K562 (cell line): ENCODE results near the gene OR5AR1. TPM values are rescaled to one million over a fixed set of nuclear protein-coding genes. Genes with fewer than 3 reads are reported as not detected.

ENCODE experiments used
- ATAC-seq: fragments of 200-7000 bp; cut with Tn5 transposase; 3 replicates; pipeline ENCODE4 v1.9.1; 2020; ENCODE audit warnings: moderate library complexity
- BruUV-seq: library from RNA; stranded (reverse); fragments of 400-500 nt; replicated peaks from 2 replicates; lab custom pipeline; 2021; lab: Mats Ljungman, UMichigan
- CTCF ChIA-PET: fragments of 300-600 bp; formaldehyde crosslinking; extraction: SDS; loops from one replicate; lab custom pipeline; 2021; ENCODE audit warnings: low intra/inter-chr PET ratio; lab: Yijun Ruan, JAX
- POLR2A ChIA-PET: fragments of 300-600, 350-650 bp; sonication (Branson Sonifier 250); formaldehyde crosslinking; extraction: SDS; loops from one replicate; lab custom pipeline; 2021; ENCODE audit warnings: antibody characterized with exemption, inconsistent platforms; lab: Yijun Ruan, JAX
- DNase-seq, 4 experiments: peaks; one replicate each; pipeline versions ENCODE4 v3.0.0 to v3.0.0-alpha.2; 2011 to 2018; ENCODE audit warnings: low spot score in 3 of 4, mixed read lengths in 3 of 4; ENCODE audit errors: extremely low read depth in 1 of 4
- FAIRE-seq: peaks from 2 replicates; lab custom pipeline; 2011; peaks lifted over from hg19 to GRCh38; lab: Jason Lieb, UNC
- H2AFZ ChIP-seq: 2 replicates; pipeline ENCODE4 v1.6.0; 2011; ENCODE audit warnings: low read depth, low read length, control low read depth, inconsistent platforms
- H3K27ac ChIP-seq: fragments of 200-600 bp; 3 replicates; pipeline ENCODE4 v1.8.0; 2011; ENCODE audit warnings: low read depth, mild to moderate bottlenecking, control low read depth, inconsistent platforms, low read length, moderate library complexity, mixed read lengths; ENCODE audit errors: extremely low read depth
- H3K27me3 ChIP-seq, 2 experiments: fragments of 300-600 bp in 1 of 2; 2 replicates in 1 of 2; 3 replicates in 1 of 2; pipeline versions ENCODE4 v1.6.0 to v1.8.0; 2011; ENCODE audit warnings: inconsistent platforms in 2 of 2, low read length in 2 of 2, mild to moderate bottlenecking in 1 of 2, mixed read lengths in 1 of 2, moderate library complexity in 1 of 2; ENCODE audit not compliant: control insufficient read depth in 2 of 2, insufficient read depth in 2 of 2
- H3K36me3 ChIP-seq: fragments of 300-600 bp; 3 replicates; pipeline ENCODE4 v1.8.0; 2011; ENCODE audit warnings: mild to moderate bottlenecking, low read length, inconsistent platforms; ENCODE audit not compliant: control insufficient read depth, insufficient read depth
- H3K4me1 ChIP-seq, 2 experiments: fragments of 200-600 bp in 1 of 2; replicated peaks in 1 of 2; 2 replicates in 1 of 2; 3 replicates in 1 of 2; pipeline versions ENCODE4 v1.5.1 to v1.8.0; 2011; ENCODE audit warnings: inconsistent platforms in 2 of 2, low read length in 2 of 2, mild to moderate bottlenecking in 1 of 2, mixed read lengths in 1 of 2, moderate library complexity in 1 of 2; ENCODE audit not compliant: control insufficient read depth in 2 of 2, insufficient read depth in 2 of 2
- H3K4me2 ChIP-seq: 2 replicates; pipeline ENCODE4 v1.6.1; 2011; ENCODE audit warnings: low read length, control low read depth, inconsistent platforms, mixed read lengths; ENCODE audit not compliant: insufficient read depth
- H3K4me3 ChIP-seq: fragments of 200-600 bp; sonication (generic), shearing (Covaris generic); 2 replicates; pipeline ENCODE4 v1.5.1; 2016; ENCODE audit warnings: control low read depth, inconsistent platforms
- H3K79me2 ChIP-seq: fragments of 200-600 bp; 3 replicates; pipeline ENCODE4 v1.8.0; 2011; ENCODE audit warnings: low read length, inconsistent platforms; ENCODE audit not compliant: control insufficient read depth, insufficient read depth
- H3K9ac ChIP-seq, 2 experiments: 2 replicates each; pipeline versions ENCODE4 v1.6.0 to v1.6.1; 2011; ENCODE audit warnings: low read depth in 2 of 2, low read length in 2 of 2, control low read depth in 1 of 2, inconsistent platforms in 1 of 2, mild to moderate bottlenecking in 1 of 2, mixed read lengths in 1 of 2; ENCODE audit not compliant: insufficient read depth in 1 of 2
- H3K9me1 ChIP-seq: one replicate; pipeline ENCODE4 v1.6.0; 2011; ENCODE audit warnings: inconsistent platforms, mild to moderate bottlenecking, low read length, moderate library complexity; ENCODE audit not compliant: control insufficient read depth, insufficient read depth
- H3K9me3 ChIP-seq: replicated peaks from 2 replicates; pipeline ENCODE4 v1.5.1; 2011; ENCODE audit warnings: low read depth, low read length, inconsistent platforms; ENCODE audit not compliant: control insufficient read depth, insufficient read depth
- H4K20me1 ChIP-seq: replicated peaks from 2 replicates; pipeline ENCODE4 v1.6.1; 2011; ENCODE audit warnings: low read length, inconsistent platforms, mixed read lengths; ENCODE audit not compliant: control insufficient read depth, insufficient read depth
- CLOCK ChIP-seq: fragments of 250-450 bp; sonication (Bioruptor Pico); IDR thresholded peaks from 2 replicates; pipeline ENCODE4 v1.4.0; 2020; ENCODE audit warnings: mild to moderate bottlenecking, moderate library complexity, borderline replicate concordance
- ILF3 ChIP-seq: fragments of 450-650 bp; IDR thresholded peaks from 2 replicates; pipeline ENCODE4 v1.6.1; 2018; ENCODE audit warnings: antibody characterized with exemption, mild to moderate bottlenecking, moderate library complexity, borderline replicate concordance
- KDM5B ChIP-seq: fragments of 200-600 bp; sonication (generic); IDR thresholded peaks from 2 replicates; pipeline ENCODE4 v1.6.1; 2012; ENCODE audit warnings: low read depth, mild to moderate bottlenecking, moderate library complexity, low read length, control low read depth, inconsistent platforms; ENCODE audit not compliant: insufficient replicate concordance
- KLF13 ChIP-seq: fragments of 450-650 bp; IDR thresholded peaks from 2 replicates; pipeline ENCODE4 v1.6.1; 2016; ENCODE audit warnings: missing genetic modification characterization, low read depth, mild to moderate bottlenecking, missing compliant biosample characterization, moderate library complexity, borderline replicate concordance
- MEF2A ChIP-seq: IDR thresholded peaks from 2 replicates; pipeline ENCODE4 v1.6.1; 2011; ENCODE audit warnings: low read depth, mild to moderate bottlenecking, low read length, moderate library complexity; ENCODE audit not compliant: control insufficient read depth
- MLX ChIP-seq, 2 experiments: fragments of 450-650 bp in 1 of 2; sonication (generic) in 1 of 2; formaldehyde crosslinking; conservative IDR thresholded peaks; 2 replicates each; pipeline versions ENCODE4 v1.4.0 to v1.8.1; 2020 to 2022; ENCODE audit warnings: mild to moderate bottlenecking in 1 of 2, missing genetic modification reagents in 1 of 2
- NFIX ChIP-seq: fragments of 250-450 bp; sonication (Bioruptor Pico); IDR thresholded peaks from 2 replicates; pipeline ENCODE4 v1.4.0; 2020; ENCODE audit warnings: low read depth, mild to moderate bottlenecking, moderate library complexity
- RERE ChIP-seq: sonication (generic); formaldehyde crosslinking; IDR thresholded peaks from 2 replicates; pipeline ENCODE4 v1.8.0; 2023; ENCODE audit warnings: missing genetic modification reagents, mild to moderate bottlenecking, borderline replicate concordance
- SAFB ChIP-seq: fragments of 200-400 bp; formaldehyde crosslinking; IDR thresholded peaks from 2 replicates; pipeline ENCODE4 v1.6.1; 2017; ENCODE audit warnings: low read depth, low read length, borderline replicate concordance
- TCF7 ChIP-seq: sonication (generic); IDR thresholded peaks from 2 replicates; pipeline ENCODE4 v1.6.1; 2016; ENCODE audit warnings: antibody characterized with exemption, borderline replicate concordance
- WGBS: fragments of 100-300 bp; shearing (Covaris generic); methylation state at CpG from one replicate; pipeline ENCODE4 v1.1.6; 2016; ENCODE audit warnings: low coverage, mixed read lengths; ENCODE audit not compliant: insufficient coverage; ENCODE audit errors: missing lambda C conversion rate; 5-methylcytosine and 5-hydroxymethylcytosine counted together
- in situ Hi-C: fragments of 300-500 bp; cut with MboI; formaldehyde crosslinking; loops from 4 replicates; pipeline ENCODE4 v1.15.0; 2018; ENCODE audit warnings: inconsistent platforms, mixed read lengths
- intact Hi-C: fragments of 100-400 bp; cut with micrococcal nuclease; formaldehyde crosslinking; loops from 2 replicates; pipeline ENCODE4 v1.14.2; 2022
- polyA plus RNA-seq, 8 experiments: library from polyadenylated mRNA; depleted of rRNA in 4 of 8; stranded (reverse) in 5 of 8; unstranded in 3 of 8; fragments of >200 nt; fragmentation: Nextera tagmentation in 2 of 8; fragmentation: Illumina TruSeq in 1 of 8; extraction: Ambion mirVana in 2 of 8; extraction: Trizol in 1 of 8; gene quantifications; 2 replicates each; pipeline versions ENCODE4 v1.2.1 to v1.2.3, GENCODE V29; 2011 to 2014; ENCODE audit warnings: inconsistent platforms in 1 of 8, missing spikeins in 1 of 8
- total RNA-seq, 7 experiments: library from RNA; depleted of rRNA in 6 of 7; stranded (reverse); fragments of >200 nt in 6 of 7; fragmentation: Illumina TruSeq in 2 of 7; extraction: Trizol in 2 of 7; gene quantifications; 2 replicates each; pipeline versions ENCODE4 v1.2.1 to v1.2.3, GENCODE V29; 2011 to 2021; ENCODE audit warnings: low replicate concordance in 1 of 7

OR5AR1 gene
- total and polyA plus RNA-seq, 9 of the 15 experiments (the other 6 are each of a cell fraction or from before 2014, with no cell fraction given), result not detected

- Histone ChIP-seq H3K9me1 (no peaks in the 10 kb centered on the region), H4K20me1 (no peaks in the 10 kb centered on the region), H3K9me3 (no peaks in the 10 kb centered on the region; the same call in none of the 2 replicates), H2AFZ (no peak overlapping the region), H3K79me2 (no peaks in the 10 kb centered on the region), H3K36me3 (no peaks in the 10 kb centered on the region), H3K27ac (no peak overlapping the region), H3K4me2 (no peak overlapping the region), H3K4me3 (no peak overlapping the region), H3K9ac (no peak overlapping the region), H3K4me1 (no peaks in the 10 kb centered on the region), H3K27me3 (no peaks in the 10 kb centered on the region)
- BruUV-seq, result no TSS peak
- ChIA-PET POLR2A (no interaction called here), CTCF (no interaction called here)
- no peak for TF ChIP-seq MEF2A
- no peak for TF ChIP-seq CLOCK (CRISPR knock-in tag)
- no peak for TF ChIP-seq RERE (CRISPR knock-in tag)
- no peak for TF ChIP-seq SAFB
- no peak for TF ChIP-seq NFIX (CRISPR knock-in tag)
- no peak for TF ChIP-seq TCF7
- TF ChIP-seq KLF13 (tag), result no peak
- no peak for TF ChIP-seq KDM5B
- no peak for TF ChIP-seq MLX (CRISPR knock-in tag; conservative IDR thresholded peaks at IDR 0.05)
- no peak for TF ChIP-seq ILF3
- no peak for ATAC-seq
- no peak for DNase-seq
- in situ Hi-C loops, result no loop called here
- intact Hi-C loops, result no loop called here
- FAIRE-seq, result no peak
- WGBS, result 0% methylated on average over 2 of the region's 2 CpGs
These were observed 43.0 kb downstream of the OR5AR1 start for GRCh38 chr11:56706486-56706885.
